T47D (cell line): ENCODE measurements around the gene SLC15A1.

Experiments used
- DNase-seq, 2 experiments: peaks; one replicate each; pipeline versions ENCODE4 v3.0.0 to v3.0.0-alpha.2; 2011 to 2012; ENCODE audit warnings: low read depth in 1 of 2, low spot score in 1 of 2
- JUND ChIP-seq: IDR thresholded peaks from 2 replicates; pipeline ENCODE4 v1.6.1; 2012; ENCODE audit warnings: low read depth
- in situ Hi-C: cut with HindIII; loops from 2 replicates; pipeline ENCODE4 v1.10.0; 2016; ENCODE audit warnings: low sequenced_read_pairs, low pct_unique_long_range_greater_than_20kb

SLC15A1 gene

DNA sequence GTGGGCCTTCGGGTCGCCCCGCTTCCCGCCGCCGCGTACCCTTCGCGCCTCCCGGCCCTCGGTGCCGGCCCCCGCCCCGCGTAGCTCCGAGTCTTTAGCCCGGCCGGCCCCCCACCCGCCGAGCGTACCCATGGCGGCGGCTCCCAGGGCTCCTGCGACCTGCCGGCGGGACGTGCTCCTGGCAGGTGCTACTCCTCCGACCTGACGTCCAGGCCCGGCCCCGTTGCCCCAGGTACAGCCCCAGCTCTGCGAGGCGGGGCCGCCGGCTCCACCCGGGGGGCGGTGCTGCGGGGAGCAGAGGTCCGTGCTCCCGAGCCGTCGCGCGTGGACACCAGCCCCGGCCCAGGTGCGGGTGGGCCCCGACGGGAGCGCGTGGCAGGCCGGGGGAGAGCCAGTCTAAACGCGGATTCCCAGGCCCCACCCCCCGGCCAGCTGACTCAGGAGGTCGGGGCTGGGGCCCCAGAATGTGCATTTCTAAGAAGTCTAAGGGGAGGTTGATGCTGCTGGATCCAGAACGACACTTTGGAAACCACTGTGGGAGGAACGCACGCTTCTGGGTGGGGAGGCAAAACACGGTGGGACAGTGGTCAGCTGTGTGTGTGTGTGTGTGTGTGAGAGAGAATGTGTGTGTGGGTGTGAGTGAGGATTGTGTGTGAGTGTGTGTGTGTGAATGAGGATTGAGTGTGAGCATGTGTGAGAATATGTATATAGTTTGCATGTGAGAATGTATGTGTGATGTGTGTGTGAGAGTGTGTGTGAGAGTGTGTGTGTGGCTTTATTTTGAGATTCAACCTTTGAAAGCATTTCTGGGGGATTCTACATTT is at the start of gene SLC15A1:
Gene SLC15A1 (minus strand): TSS at position 206 of the 824 bp plus-strand sequence. CDS start 74 bp downstream, at position 132.
- no peak for DNase-seq
- in situ Hi-C loops = no loop called here
- TF ChIP-seq JUND = no peak

GRCh38 chr13:98801626-98802418 is 49.4 kb upstream of the SLC15A1 start:
- in situ Hi-C loops = no loop called here
- no peak for TF ChIP-seq JUND

GRCh38 chr13:98800078-98800477 is 47.6 kb upstream of the SLC15A1 start:
- in situ Hi-C loops = no loop called here
- no peak for DNase-seq
- TF ChIP-seq JUND = no peak

More at GRCh38 chr13:98801626-98802418, 49.4 kb upstream of the SLC15A1 start:
- no peak for DNase-seq

DNA sequence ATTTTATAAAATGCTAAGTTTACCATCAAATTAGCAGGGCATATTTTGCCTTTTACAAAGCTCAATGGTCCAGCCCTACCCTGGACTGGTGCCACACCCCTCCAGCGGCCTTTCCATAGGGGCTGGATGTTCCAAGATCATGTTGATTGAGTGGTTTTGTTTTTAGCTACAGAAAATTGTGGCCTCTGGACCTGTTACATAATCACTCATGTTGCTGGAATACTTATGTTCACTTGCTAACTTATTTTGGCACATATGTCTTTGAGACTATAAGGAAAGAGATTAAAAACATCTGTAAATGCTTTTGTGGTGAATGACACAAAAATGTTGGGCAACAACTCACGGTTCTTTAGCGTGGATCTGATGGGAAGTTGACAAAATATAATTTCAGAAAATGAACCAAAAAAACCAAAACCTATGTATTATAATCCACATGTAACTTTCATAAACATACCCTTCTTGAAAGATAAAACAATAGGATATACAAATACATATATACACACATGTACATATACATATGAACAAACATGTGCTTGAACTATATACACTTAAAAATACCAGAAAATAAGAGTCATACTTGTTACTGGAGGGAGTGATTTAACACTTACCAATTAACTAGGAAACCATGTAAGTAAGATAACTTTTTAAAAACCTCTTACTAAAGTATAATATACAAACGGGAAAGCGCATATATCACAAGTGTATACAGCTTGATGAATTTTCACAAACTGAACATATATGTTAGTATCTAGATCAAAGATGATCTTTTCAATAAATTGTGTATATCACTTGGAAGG is 46.6 kb upstream of the SLC15A1 start:
- no peak for TF ChIP-seq JUND
- DNase-seq = no peak
- in situ Hi-C loops = no loop called here

- no peak for TF ChIP-seq JUND
- in situ Hi-C loops = no loop called here
- DNase-seq = no peak
Observed at GRCh38 chr13:98797456-98797855, 45.0 kb upstream of the SLC15A1 start.

- no peak for DNase-seq
- in situ Hi-C loops = no loop called here
- TF ChIP-seq JUND = no peak
Observed at GRCh38 chr13:98796798-98797197, 44.3 kb upstream of the SLC15A1 start.

DNA sequence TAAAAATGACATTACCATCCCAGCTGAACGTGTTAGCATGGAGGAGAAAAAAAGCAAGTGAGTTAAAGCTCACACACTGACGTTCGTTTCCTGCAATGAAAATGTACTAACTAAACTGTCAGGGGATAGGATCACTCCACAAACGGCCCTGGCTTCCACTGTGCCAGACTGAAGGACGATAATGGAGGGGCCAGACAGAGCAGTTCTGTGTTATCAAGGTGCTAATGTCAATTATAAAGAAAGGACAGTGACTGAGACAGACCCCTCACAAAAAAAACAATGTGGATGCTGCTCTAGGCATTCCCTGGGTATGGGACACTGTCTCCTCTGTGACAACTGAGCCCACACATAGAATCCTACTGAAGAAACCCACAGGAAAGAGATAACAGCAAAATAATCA is 43.7 kb upstream of the SLC15A1 start:
- in situ Hi-C loops = no loop called here
- TF ChIP-seq JUND = no peak
- no peak for DNase-seq

- in situ Hi-C loops = no loop called here
- TF ChIP-seq JUND = no peak
- DNase-seq = no peak
Observed at GRCh38 chr13:98795220-98795619, 42.7 kb upstream of the SLC15A1 start.

- in situ Hi-C loops = no loop called here
- DNase-seq = no peak
- TF ChIP-seq JUND = no peak
Observed at GRCh38 chr13:98794498-98794897, 42.0 kb upstream of the SLC15A1 start.

DNA sequence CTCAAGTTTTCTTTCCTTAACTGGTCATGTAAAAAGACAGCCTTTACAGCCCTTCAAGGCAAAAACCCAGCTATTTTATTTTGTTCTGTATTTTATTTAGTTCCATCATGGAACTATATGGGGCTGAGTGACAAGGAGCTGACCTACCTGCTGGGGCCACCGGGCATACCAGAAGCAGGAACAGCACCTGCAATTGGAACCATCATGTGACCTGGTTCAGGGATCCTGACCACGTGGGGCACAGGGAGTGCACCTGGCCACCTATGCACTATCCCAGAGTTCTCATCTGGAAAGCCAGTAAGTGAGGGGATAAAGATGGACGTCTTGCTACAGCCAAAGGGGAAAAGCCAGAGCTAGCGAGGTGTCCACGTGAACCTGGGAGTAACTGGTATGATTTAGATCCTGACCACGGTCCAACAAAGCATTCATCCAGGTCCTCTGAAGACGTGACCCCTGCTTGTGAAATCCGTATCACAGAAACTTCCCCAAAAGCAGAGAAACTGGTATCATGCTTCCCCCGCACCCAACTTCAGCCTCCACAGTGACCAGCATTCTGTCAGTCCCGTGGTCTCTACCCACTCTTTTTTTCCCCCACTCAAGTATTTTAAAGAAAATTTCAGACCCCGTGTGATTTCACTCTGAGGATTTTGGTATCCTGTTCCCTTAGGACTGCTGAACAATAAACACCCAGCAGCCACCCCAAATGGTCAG is 40.5 kb upstream of the SLC15A1 start:
- TF ChIP-seq JUND = no peak
- in situ Hi-C loops = no loop called here
- DNase-seq = no peak

DNA sequence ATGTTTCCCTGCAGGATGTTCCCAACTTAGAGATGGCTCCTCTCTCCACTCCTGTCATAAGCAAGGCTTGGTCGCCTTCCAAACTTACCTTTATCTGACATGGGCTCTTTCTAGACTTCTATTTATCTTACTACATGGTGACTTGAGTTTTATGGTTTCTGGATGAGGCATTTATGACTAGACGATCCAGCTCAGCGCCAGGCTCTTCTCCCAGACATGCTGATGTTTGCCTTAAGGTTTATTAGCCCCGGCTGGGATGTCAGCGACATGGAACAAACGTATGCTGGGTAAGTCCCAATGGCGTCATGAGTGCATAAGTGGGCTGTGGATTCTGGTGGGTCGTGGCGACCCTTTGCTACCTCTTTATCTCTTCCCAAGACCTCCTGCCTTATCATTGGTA is 39.8 kb upstream of the SLC15A1 start:
- no peak for TF ChIP-seq JUND
- DNase-seq = no peak
- in situ Hi-C loops = no loop called here

DNA sequence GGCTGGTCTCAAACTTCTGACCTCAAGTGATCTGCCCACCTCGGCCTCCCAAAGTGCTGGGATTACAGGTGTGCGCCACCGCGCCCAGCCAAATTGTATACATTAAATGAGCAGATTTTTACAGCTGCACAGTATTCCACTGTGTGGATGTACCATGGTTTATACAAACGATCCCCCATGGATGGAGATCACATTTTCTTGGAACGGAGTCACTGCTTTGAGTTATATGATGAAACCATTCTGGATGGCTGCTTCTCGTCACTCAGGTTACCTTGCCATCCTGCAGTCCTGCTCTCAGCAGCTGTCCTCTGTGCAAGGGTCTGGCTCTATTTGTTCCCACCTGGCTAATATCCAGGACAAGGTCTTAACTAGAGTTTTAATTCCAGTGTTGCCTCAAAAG is 39.1 kb upstream of the SLC15A1 start:
- in situ Hi-C loops = no loop called here
- no peak for TF ChIP-seq JUND
- no peak for DNase-seq
